ENCODE measurements around the gene MSI2. TPM values are rescaled to one million over a fixed set of nuclear protein-coding genes. Genes with fewer than 3 reads are reported as not detected.

MSI2 gene
- total RNA-seq, 1 experiment from 2014 or later = 13.8 TPM

GRCh38 chr17:57632294-57632693, 376.0 kb downstream of the MSI2 start:
- no peak for DNase-seq (ENCODE audit: low read depth)

GRCh38 chr17:57633236-57633635, 376.9 kb downstream of the MSI2 start:
- no peak for DNase-seq (ENCODE audit: low read depth)

- peak; percentile 13 for DNase-seq (ENCODE audit: low read depth)
Measured at GRCh38 chr17:57634713-57635465, 378.6 kb downstream of the MSI2 start.

- DNase-seq (ENCODE audit: low read depth) = no peak
Measured at GRCh38 chr17:57636274-57636673, 380.0 kb downstream of the MSI2 start.

- DNase-seq (ENCODE audit: low read depth) = peak; percentile 19
Measured at GRCh38 chr17:57636985-57637665, 380.8 kb downstream of the MSI2 start.

- no peak for DNase-seq (ENCODE audit: low read depth)
Measured at GRCh38 chr17:57637666-57638010, 381.3 kb downstream of the MSI2 start.

GRCh38 chr17:57638284-57638683, 382.0 kb downstream of the MSI2 start:
- DNase-seq (ENCODE audit: low read depth) = no peak

- no peak for DNase-seq (ENCODE audit: low read depth)
Measured at GRCh38 chr17:57639381-57639780, 383.1 kb downstream of the MSI2 start.

- no peak for DNase-seq (ENCODE audit: low read depth)
Measured at GRCh38 chr17:57640079-57640478, 383.8 kb downstream of the MSI2 start.

- DNase-seq (ENCODE audit: low read depth) = no peak
Measured at GRCh38 chr17:57641761-57642160, 385.4 kb downstream of the MSI2 start.

- no peak for DNase-seq (ENCODE audit: low read depth)
Measured at GRCh38 chr17:57643062-57643461, 386.7 kb downstream of the MSI2 start.

- no peak for DNase-seq (ENCODE audit: low read depth)
Measured at GRCh38 chr17:57644326-57644725, 388.0 kb downstream of the MSI2 start.

GRCh38 chr17:57645950-57646665, 389.8 kb downstream of the MSI2 start:
- DNase-seq (ENCODE audit: low read depth) = no peak

- no peak for DNase-seq (ENCODE audit: low read depth)
Measured at GRCh38 chr17:57648720-57649119, 392.4 kb downstream of the MSI2 start.

GRCh38 chr17:57649191-57649590, 392.9 kb downstream of the MSI2 start:
- no peak for DNase-seq (ENCODE audit: low read depth)

- peak; percentile 16 for DNase-seq (ENCODE audit: low read depth)
Measured at GRCh38 chr17:57649731-57650484, 393.6 kb downstream of the MSI2 start.

GRCh38 chr17:57650548-57650947, 394.2 kb downstream of the MSI2 start:
- no peak for DNase-seq (ENCODE audit: low read depth)

- no peak for DNase-seq (ENCODE audit: low read depth)
Measured at GRCh38 chr17:57651451-57651850, 395.1 kb downstream of the MSI2 start.

- DNase-seq (ENCODE audit: low read depth) = no peak
Measured at GRCh38 chr17:57651996-57652395, 395.7 kb downstream of the MSI2 start.

- no peak for DNase-seq (ENCODE audit: low read depth)
Measured at GRCh38 chr17:57652811-57653210, 396.5 kb downstream of the MSI2 start.

GRCh38 chr17:57653279-57653678, 397.0 kb downstream of the MSI2 start:
- no peak for DNase-seq (ENCODE audit: low read depth)
